Right ventricle myocardium superior (tissue), 1 donor: ENCODE results near the gene STARD5. TPM values are rescaled to one million over a fixed set of nuclear protein-coding genes. Genes with fewer than 3 reads are reported as not detected.

Experiments used
- ATAC-seq: fragments of 200-7000 bp; cut with Tn5 transposase; one replicate; pipeline ENCODE4 v1.9.1; 2020; ENCODE audit warnings: mild to moderate bottlenecking; ENCODE audit not compliant: poor library complexity
- DNase-seq: peaks from one replicate; pipeline ENCODE4 v3.0.0-alpha.2; 2020
- intact Hi-C: fragments of 100-400 bp; cut with DNase I; formaldehyde crosslinking; loops from one replicate; pipeline ENCODE4 v1.11.2; 2022
- total RNA-seq: library from RNA; stranded (reverse); fragmentation: NEBNext Ultra II Directional; extraction: Animal tissue kit (Norgen Biotek cat#: 25700); gene quantifications from one replicate; pipeline ENCODE4 v1.2.1, GENCODE V29; 2021
- donor health status: DM: no; HTN: yes; CAD: no; lungs with severe emphysema.

The STARD5 gene
- total RNA-seq, 1 donor from 2014 or later: 2.3 TPM

- ATAC-seq (peak; percentile 22), DNase-seq (no peak)
- intact Hi-C loops: no loop called here
Measured at GRCh38 chr15:81281766-81282605, 42.0 kb downstream of the STARD5 start.

- intact Hi-C loops: no loop called here
- DNase-seq: no peak
- no peak for ATAC-seq
Measured at GRCh38 chr15:81281456-81281735, 42.5 kb downstream of the STARD5 start.

GRCh38 chr15:81280696-81281455 lies 43.1 kb downstream of the STARD5 start:
- intact Hi-C loops: no loop called here
- DNase-seq (no peak), ATAC-seq (no peak)

GRCh38 chr15:81279621-81280485 lies 44.1 kb downstream of the STARD5 start:
- intact Hi-C loops: no loop called here
- DNase-seq (no peak), ATAC-seq (no peak)

GRCh38 chr15:81278306-81279029 lies 45.5 kb downstream of the STARD5 start:
- DNase-seq (no peak), ATAC-seq (no peak)
- intact Hi-C loops: no loop called here

- ATAC-seq: no peak
- intact Hi-C loops: no loop called here
Measured at GRCh38 chr15:81277851-81278250, 46.1 kb downstream of the STARD5 start.

GRCh38 chr15:81276967-81277366 lies 47.0 kb downstream of the STARD5 start:
- intact Hi-C loops: no loop called here
- no peak for ATAC-seq
- no peak for DNase-seq

More at GRCh38 chr15:81277851-81278250, 46.1 kb downstream of the STARD5 start:
- no peak for DNase-seq

GRCh38 chr15:81275711-81276392 lies 48.1 kb downstream of the STARD5 start:
- no peak for DNase-seq
- intact Hi-C loops: loop anchor here (2.0 kb wide), 1 partner anchor 125 kb away; no protein-coding TSS in a partner anchor
- ATAC-seq: peak; percentile 78

- peak; percentile 62 for DNase-seq
- ATAC-seq: peak; percentile 86
- intact Hi-C loops: loop anchor here (2.0 kb wide), 1 partner anchor 126 kb away; no protein-coding TSS in a partner anchor
Measured at GRCh38 chr15:81274931-81275707, 48.8 kb downstream of the STARD5 start.

GRCh38 chr15:81274255-81274654 lies 49.7 kb downstream of the STARD5 start:
- ATAC-seq (no peak), DNase-seq (no peak)
- intact Hi-C loops: loop anchor here (2.0 kb wide), 1 partner anchor 127 kb away; no protein-coding TSS in a partner anchor

- ATAC-seq (no peak), DNase-seq (no peak)
- intact Hi-C loops: loop anchor here (2.0 kb wide), 1 partner anchor 127 kb away; no protein-coding TSS in a partner anchor
Measured at GRCh38 chr15:81273855-81274254, 50.1 kb downstream of the STARD5 start.

- ATAC-seq (no peak), DNase-seq (no peak)
- intact Hi-C loops: no loop called here
Measured at GRCh38 chr15:81273200-81273599, 50.7 kb downstream of the STARD5 start.

GRCh38 chr15:81271761-81272644 lies 51.9 kb downstream of the STARD5 start:
- intact Hi-C loops: no loop called here
- DNase-seq (no peak), ATAC-seq (no peak)

- no peak for ATAC-seq
- intact Hi-C loops: no loop called here
- DNase-seq: no peak
Measured at GRCh38 chr15:81270781-81271491, 53.0 kb downstream of the STARD5 start.

- ATAC-seq (no peak), DNase-seq (no peak)
- intact Hi-C loops: no loop called here
Measured at GRCh38 chr15:81270188-81270587, 53.8 kb downstream of the STARD5 start.
